Dermis microvascular lymphatic vessel endothelial cell (primary cell): ENCODE measurements around the gene DHX9. TPM values are rescaled to one million over a fixed set of nuclear protein-coding genes. Genes with fewer than 3 reads are reported as not detected.
A peak's percentile ranks its signal among the peaks of the same experiment; 100 is the strongest.
"Not testable (repeated sequence)": the region's sequence is repeated elsewhere in the genome, so short reads cannot be mapped to it uniquely, and the experiment has no call there.

Source experiments
- DNase-seq, 2 donors: peaks; one replicate each; pipeline versions ENCODE4 v3.0.0 to v3.0.0-alpha.2; 2010; ENCODE audit warnings: low read depth in 2 of 2
- total RNA-seq: library from RNA; depleted of rRNA; stranded (reverse); fragments of >200 nt; gene quantifications from 2 replicates; pipeline ENCODE4 v1.2.1, GENCODE V29; 2014

The DHX9 gene
- total RNA-seq, 1 donor from 2014 or later = 161 TPM

DNA sequence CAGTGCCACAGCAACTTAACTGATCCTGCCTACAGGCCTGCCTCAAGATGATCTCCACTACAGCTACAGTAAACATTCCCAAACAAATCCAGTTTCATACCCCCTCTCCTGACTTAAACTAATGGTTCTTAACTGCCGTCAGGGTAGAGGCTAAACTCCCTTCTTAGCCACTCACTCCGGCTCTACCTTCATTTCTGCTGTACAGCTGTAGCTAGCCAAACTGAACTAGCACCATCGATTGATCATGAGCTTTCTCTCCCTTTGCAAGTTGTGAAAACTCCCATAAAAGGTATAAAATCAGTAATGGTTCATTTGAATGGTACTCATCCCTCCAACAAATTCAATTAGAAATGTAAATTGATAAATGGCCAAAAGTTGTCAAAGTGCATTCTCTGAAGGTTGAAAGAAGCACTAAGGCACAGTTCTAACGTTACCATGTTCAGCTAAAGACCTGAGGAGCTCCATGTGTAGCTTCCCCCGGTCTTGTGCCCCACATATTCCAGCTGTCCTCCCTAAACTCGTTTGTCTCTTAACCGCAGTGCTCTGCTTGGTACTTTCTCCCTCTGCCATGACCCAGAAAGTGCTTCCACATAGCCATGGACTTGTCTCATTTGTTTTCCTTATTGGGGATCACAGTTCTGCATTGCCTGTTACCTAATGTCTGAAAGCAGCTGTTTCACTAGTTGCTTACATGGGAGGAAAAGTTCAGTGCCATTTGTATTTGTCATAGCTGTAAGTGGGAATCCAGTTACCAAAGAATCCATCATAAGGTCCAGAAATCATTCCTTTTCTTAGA, 49.8 kb downstream of the DHX9 start:
- DNase-seq = no peak

- DNase-seq = peak in 1 of 2 donors; percentile 21
Measured at GRCh38 chr1:182889997-182890396, 50.9 kb downstream of the DHX9 start.

GRCh38 chr1:182890927-182891610, 51.9 kb downstream of the DHX9 start:
- no peak for DNase-seq

GRCh38 chr1:182897696-182898095, 58.5 kb downstream of the DHX9 start:
- DNase-seq = no peak

DNA sequence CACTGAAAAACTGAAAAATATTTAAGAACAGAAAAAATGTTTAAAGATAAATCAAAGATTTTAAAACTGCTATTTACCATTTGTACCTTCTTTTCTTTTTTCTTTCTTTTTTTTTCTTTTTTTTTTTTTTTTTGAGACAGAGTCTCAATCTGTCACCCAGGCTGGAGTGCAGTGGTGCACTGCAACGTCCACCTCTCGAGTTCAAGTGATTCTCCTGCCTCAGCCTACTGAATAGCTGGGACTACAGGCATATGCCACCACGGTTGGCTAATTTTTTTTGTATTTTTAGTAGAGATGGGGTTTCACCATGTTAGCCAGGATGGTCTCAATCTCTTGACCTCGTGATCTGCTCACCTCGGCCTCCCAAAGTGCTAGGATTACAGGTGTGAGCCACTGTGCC, 62.8 kb downstream of the DHX9 start:
- DNase-seq = not testable (repeated sequence)

- no peak for DNase-seq
Measured at GRCh38 chr1:182905321-182905720, 66.2 kb downstream of the DHX9 start.

GRCh38 chr1:182909578-182909977, 70.4 kb downstream of the DHX9 start:
- no peak for DNase-seq

DNA sequence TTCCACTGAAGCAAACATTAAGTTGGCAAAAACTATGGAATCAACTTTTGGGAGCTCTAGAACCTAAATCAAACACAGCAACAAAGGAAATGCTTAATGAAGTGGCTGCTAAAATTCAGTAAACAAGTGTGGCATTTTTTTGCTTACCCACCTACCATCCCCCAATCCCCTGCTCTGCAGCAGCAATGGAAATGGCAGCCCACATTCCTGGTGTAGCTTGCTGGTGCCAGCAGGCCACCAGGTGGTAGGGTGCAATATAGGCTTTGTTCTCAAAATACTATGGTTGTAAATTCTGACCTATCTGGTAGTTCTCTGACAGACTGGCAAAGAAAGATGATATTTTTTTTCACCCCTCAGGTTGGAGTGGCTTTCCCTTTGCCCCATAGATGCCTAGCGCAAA, 71.0 kb downstream of the DHX9 start:
- DNase-seq = no peak

DNA sequence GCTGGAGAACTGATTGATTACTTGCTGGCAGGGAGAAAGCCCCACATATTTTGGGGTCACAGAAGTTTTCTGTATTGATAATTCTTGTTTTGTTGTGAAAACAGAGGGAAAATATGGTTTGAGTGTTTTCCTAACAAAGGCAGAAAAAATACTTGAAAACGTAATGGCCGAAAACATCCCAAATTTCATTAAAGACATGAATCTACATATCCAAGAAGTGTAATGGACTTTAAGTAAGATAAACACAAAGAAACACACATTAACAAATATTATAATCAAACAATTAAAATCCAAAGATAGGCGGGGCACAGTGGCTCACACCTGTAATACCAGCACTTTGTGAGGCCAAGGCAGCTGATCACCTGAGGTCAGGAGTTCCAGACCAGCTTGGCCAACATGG, 74.3 kb downstream of the DHX9 start:
- no peak for DNase-seq

DNA sequence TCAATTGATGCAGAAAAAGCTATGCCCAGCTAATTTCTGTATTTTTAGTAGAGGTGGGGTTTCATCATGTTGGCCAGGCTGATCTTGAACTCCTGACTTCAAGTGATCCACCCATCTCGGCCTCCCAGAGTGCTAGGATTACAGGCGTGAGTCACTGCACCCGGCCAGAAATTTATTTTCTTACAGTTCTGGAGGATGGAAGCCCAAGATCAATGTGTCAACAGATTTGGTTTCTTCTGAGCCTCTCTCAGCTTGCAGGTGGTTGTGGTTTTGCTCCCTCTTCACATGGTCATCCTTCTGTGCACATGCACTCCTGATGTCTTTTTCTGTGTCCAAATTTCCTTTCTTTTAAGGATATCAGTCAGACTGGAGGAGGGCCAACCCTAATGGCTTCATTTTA, 78.2 kb downstream of the DHX9 start:
- DNase-seq = no peak

DNA sequence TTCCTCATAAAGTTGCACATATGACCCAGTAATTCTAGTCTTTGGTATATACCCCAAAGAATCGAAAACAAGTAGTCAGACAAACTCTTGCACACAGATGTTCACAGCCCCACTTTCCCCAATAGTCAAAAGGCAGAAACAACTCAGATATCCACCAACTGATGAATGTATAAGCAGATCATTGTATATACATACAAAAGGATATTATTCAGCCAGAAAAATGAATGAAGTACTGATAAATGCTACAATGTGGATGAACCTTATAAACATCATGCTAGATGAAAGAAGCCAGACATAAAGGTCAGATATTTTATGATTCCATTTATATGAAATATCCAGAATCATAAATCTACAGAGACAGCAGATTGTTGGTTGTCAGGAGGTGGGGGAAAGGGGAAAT, 86.5 kb downstream of the DHX9 start:
- no peak for DNase-seq

GRCh38 chr1:182927693-182928433, 88.7 kb downstream of the DHX9 start:
- no peak for DNase-seq

DNA sequence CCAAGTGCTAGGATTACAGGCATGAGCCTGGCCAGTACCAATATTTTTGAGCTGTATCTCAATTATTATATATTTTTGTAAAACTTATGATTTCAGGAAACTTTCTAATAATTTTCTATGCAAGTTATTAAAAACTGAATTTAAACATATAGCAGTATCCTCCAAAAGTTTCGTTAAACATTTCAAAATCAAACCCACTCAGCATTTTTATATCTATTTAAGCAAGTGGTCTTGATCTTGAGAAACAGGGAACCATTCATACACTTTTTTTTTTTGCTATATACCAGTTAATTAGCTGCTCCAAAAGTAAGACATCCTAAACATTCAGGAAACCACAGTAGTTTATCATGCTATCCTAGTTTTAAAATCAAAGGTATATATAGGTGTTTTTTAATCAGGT, 91.8 kb downstream of the DHX9 start:
- no peak for DNase-seq

DNA sequence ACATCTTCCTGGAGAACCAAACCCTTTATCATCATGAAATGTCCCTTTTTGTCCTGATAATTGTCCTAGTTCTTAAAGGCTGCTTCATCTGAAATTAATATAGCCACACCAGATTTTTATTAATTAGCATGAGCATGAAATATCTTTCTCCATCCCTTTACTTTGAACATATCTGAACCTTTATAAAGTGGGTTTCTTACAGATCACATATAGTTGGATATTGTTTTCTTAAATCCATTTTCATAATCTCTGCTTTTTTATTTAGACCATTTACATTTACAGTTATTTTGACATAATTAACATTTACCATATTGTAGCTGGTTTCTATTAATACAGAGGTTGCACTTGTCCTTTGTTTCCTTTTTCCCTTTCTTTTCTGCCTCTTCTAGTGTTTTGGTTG, 96.6 kb downstream of the DHX9 start:
- DNase-seq = no peak

Other genes with a start within 250 kb of the DHX9 start
- 0.89 and 1.3 TPM in 2 replicates for gene RGS16, start 235.0 kb upstream of the DHX9 start, total RNA-seq
- gene RGS8, start 154.8 kb upstream of the DHX9 start, total RNA-seq = not detected in 2 replicates
- 2.3 and 4.0 TPM in 2 replicates for gene NPL, start 49.6 kb upstream of the DHX9 start, total RNA-seq
- gene SHCBP1L, start 113.8 kb downstream of the DHX9 start, total RNA-seq = under 0.01 and 0.13 TPM in 2 replicates
- gene LAMC1, start 184.1 kb downstream of the DHX9 start, total RNA-seq = 337 and 395 TPM in 2 replicates